H9 (cell line): ENCODE results near the gene SLC31A2. TPM values are rescaled to one million over a fixed set of nuclear protein-coding genes. Genes with fewer than 3 reads are reported as not detected.

Source experiments
- DNase-seq: peaks from one replicate; pipeline ENCODE4 v3.0.0-alpha.2; 2017
- H2AFZ ChIP-seq: one replicate; pipeline ENCODE4 v1.6.1; 2013; ENCODE audit warnings: mild to moderate bottlenecking, low read length, control low read depth, moderate library complexity
- H2AK5ac ChIP-seq: 2 replicates; pipeline ENCODE4 v1.6.1; 2013; ENCODE audit warnings: low read length, control low read depth, mixed read lengths; ENCODE audit not compliant: insufficient read length
- H2BK120ac ChIP-seq: one replicate; pipeline ENCODE4 v1.6.1; 2013; ENCODE audit warnings: low read depth, mild to moderate bottlenecking, low read length, control low read depth, inconsistent platforms; ENCODE audit not compliant: poor library complexity, severe bottlenecking
- H2BK12ac ChIP-seq: 2 replicates; pipeline ENCODE4 v1.6.1; 2013; ENCODE audit warnings: low read length, control low read depth, mixed read lengths, low read depth; ENCODE audit not compliant: insufficient read length
- H2BK15ac ChIP-seq: 2 replicates; pipeline ENCODE4 v1.6.1; 2013; ENCODE audit warnings: low read depth, low read length, control low read depth
- H2BK20ac ChIP-seq: one replicate; pipeline ENCODE4 v1.6.1; 2013; ENCODE audit warnings: low read depth, mild to moderate bottlenecking, low read length, control low read depth, inconsistent platforms; ENCODE audit not compliant: poor library complexity, severe bottlenecking
- H2BK5ac ChIP-seq: 2 replicates; pipeline ENCODE4 v1.6.1; 2013; ENCODE audit warnings: low read length, control low read depth, mixed read lengths; ENCODE audit not compliant: insufficient read length
- H3K14ac ChIP-seq: 2 replicates; pipeline ENCODE4 v1.6.1; 2013; ENCODE audit warnings: low read length, control low read depth; ENCODE audit not compliant: insufficient read depth
- H3K18ac ChIP-seq: 2 replicates; pipeline ENCODE4 v1.6.1; 2013; ENCODE audit warnings: low read depth, mild to moderate bottlenecking, mixed read lengths, low read length, control low read depth; ENCODE audit not compliant: insufficient read length
- H3K23ac ChIP-seq: 2 replicates; pipeline ENCODE4 v1.6.1; 2013; ENCODE audit warnings: low read length, control low read depth, mixed read lengths, low read depth; ENCODE audit not compliant: insufficient read length
- H3K23me2 ChIP-seq: 2 replicates; pipeline ENCODE4 v1.6.1; 2013; ENCODE audit warnings: low read depth, mild to moderate bottlenecking, mixed read lengths, low read length, control low read depth; ENCODE audit not compliant: insufficient read length, poor library complexity, severe bottlenecking
- H3K27ac ChIP-seq: 2 replicates; pipeline ENCODE4 v1.5.1; 2013; ENCODE audit warnings: low read length, control low read depth, mixed read lengths, low read depth; ENCODE audit not compliant: insufficient read length
- H3K27me3 ChIP-seq: 2 replicates; pipeline ENCODE4 v1.6.1; 2013; ENCODE audit warnings: low read length, control low read depth, inconsistent platforms; ENCODE audit not compliant: insufficient read depth
- H3K4ac ChIP-seq: 2 replicates; pipeline ENCODE4 v1.6.1; 2013; ENCODE audit warnings: low read depth, mild to moderate bottlenecking, control low read depth, inconsistent platforms, low read length, moderate library complexity
- H3K4me1 ChIP-seq: 2 replicates; pipeline ENCODE4 v1.6.1; 2013; ENCODE audit warnings: low read length, control low read depth, inconsistent platforms; ENCODE audit not compliant: insufficient read depth
- H3K4me2 ChIP-seq: 2 replicates; pipeline ENCODE4 v1.6.1; 2013; ENCODE audit warnings: low read length, control low read depth, mixed read lengths; ENCODE audit not compliant: insufficient read length, insufficient read depth
- H3K56ac ChIP-seq: 2 replicates; pipeline ENCODE4 v1.6.1; 2013; ENCODE audit warnings: low read depth, mild to moderate bottlenecking, mixed read lengths, low read length, control low read depth; ENCODE audit not compliant: insufficient read length
- H3K79me1 ChIP-seq: 2 replicates; pipeline ENCODE4 v1.6.1; 2013; ENCODE audit warnings: low read depth, mild to moderate bottlenecking, moderate library complexity, low read length, control low read depth, inconsistent platforms; ENCODE audit not compliant: insufficient read depth, poor library complexity, severe bottlenecking
- H3K79me2 ChIP-seq: 2 replicates; pipeline ENCODE4 v1.6.1; 2013; ENCODE audit warnings: low read length, control low read depth, inconsistent platforms; ENCODE audit not compliant: insufficient read depth
- H3K9ac ChIP-seq: 2 replicates; pipeline ENCODE4 v1.6.1; 2013; ENCODE audit warnings: low read length, control low read depth, mixed read lengths; ENCODE audit not compliant: insufficient read length; ENCODE audit errors: extremely low read depth
- H3K9me3 ChIP-seq: one replicate; pipeline ENCODE4 v1.6.1; 2013; ENCODE audit warnings: low read depth, low read length, inconsistent platforms; ENCODE audit not compliant: control insufficient read depth
- H3T11ph ChIP-seq: one replicate; pipeline ENCODE4 v1.6.1; 2013; ENCODE audit warnings: mild to moderate bottlenecking, low read length, control low read depth, inconsistent platforms
- H4K20me1 ChIP-seq: one replicate; pipeline ENCODE4 v1.6.1; 2013; ENCODE audit not compliant: control insufficient read depth, insufficient read length, insufficient read depth
- H4K5ac ChIP-seq: 2 replicates; pipeline ENCODE4 v1.6.1; 2013; ENCODE audit warnings: low read depth, mild to moderate bottlenecking, mixed read lengths, low read length, control low read depth; ENCODE audit not compliant: insufficient read length
- H4K8ac ChIP-seq: replicated peaks from 2 replicates; pipeline ENCODE4 v1.6.1; 2013; ENCODE audit warnings: low read length, control low read depth, mixed read lengths, low read depth; ENCODE audit not compliant: insufficient read length
- H4K91ac ChIP-seq: 2 replicates; pipeline ENCODE4 v1.6.1; 2013; ENCODE audit warnings: low read depth, mild to moderate bottlenecking, moderate library complexity, mixed read lengths, low read length, control low read depth; ENCODE audit not compliant: insufficient read length
- H3K27ac Mint-ChIP-seq, 3 experiments: 2 replicates in 2 of 3; 3 replicates in 1 of 3; pipeline ENCODE4 v1.8.0; 2020 to 2021; ENCODE audit warnings: mixed read lengths in 3 of 3, mild to moderate bottlenecking in 1 of 3, moderate library complexity in 1 of 3
- H3K27me3 Mint-ChIP-seq: 2 replicates; pipeline ENCODE4 v1.8.0; 2021; ENCODE audit warnings: low read depth, mild to moderate bottlenecking, moderate library complexity, mixed read lengths
- H3K36me3 Mint-ChIP-seq, 3 experiments: 2 replicates in 2 of 3; 3 replicates in 1 of 3; pipeline ENCODE4 v1.8.0; 2020 to 2021; ENCODE audit warnings: low read depth in 3 of 3, mixed read lengths in 3 of 3; ENCODE audit not compliant: insufficient read depth in 1 of 3
- H3K4me1 Mint-ChIP-seq, 2 experiments: 2 replicates each; pipeline ENCODE4 v1.8.0; 2020; ENCODE audit warnings: mixed read lengths in 2 of 2
- H3K4me3 Mint-ChIP-seq, 2 experiments: 2 replicates in 1 of 2; 3 replicates in 1 of 2; pipeline ENCODE4 v1.8.0; 2020 to 2021; ENCODE audit warnings: mild to moderate bottlenecking in 2 of 2, mixed read lengths in 2 of 2, moderate library complexity in 1 of 2
- H3K9me3 Mint-ChIP-seq, 2 experiments: 2 replicates in 1 of 2; 3 replicates in 1 of 2; pipeline ENCODE4 v1.8.0; 2020; ENCODE audit warnings: mild to moderate bottlenecking in 2 of 2, mixed read lengths in 2 of 2, moderate library complexity in 1 of 2
- WGBS: extraction: QIAGEN DNeasy Blood & Tissue Kit; methylation state at CpG from one replicate; pipeline ENCODE4 v1.1.7; 2013; ENCODE audit warnings: missing lambda C conversion rate, low lambda C conversion rate, mixed read lengths; ENCODE audit not compliant: insufficient read length; ENCODE audit errors: extremely low coverage; 5-methylcytosine and 5-hydroxymethylcytosine counted together
- total RNA-seq: library from RNA; stranded (reverse); gene quantifications from 2 replicates; pipeline ENCODE4 v1.2.1, GENCODE V29; 2021
- TF ChIP-seq, protein P1 (sequence below): fragments of 200-600 bp; sonication (generic); conservative IDR thresholded peaks from 3 replicates; pipeline ENCODE4 v1.8.0; 2021; ENCODE audit warnings: antibody characterized with exemption, mild to moderate bottlenecking

Gene SLC31A2
- total RNA-seq, 1 experiment from 2014 or later: 1.0 TPM

DNA sequence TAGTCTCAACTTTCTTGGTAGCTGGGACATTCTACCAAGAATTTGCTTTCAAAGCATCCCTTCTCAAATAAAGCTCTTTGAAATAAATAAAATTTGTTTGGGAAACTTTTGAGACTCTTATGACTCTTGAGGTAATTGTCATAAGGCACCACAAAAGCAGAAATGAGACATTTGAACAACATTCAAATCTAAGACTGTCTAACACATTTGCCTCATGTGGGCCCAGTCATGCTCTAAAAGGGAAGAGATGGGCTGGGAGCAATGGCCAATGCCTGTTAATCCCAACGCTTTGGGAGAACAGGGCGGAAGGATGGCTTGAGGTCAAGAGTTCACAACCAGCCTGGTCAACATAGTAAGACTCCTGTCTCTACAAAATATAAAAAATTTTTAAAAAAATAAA lies 26.4 kb downstream of the SLC31A2 start:
- Histone ChIP-seq H4K5ac (no peak overlapping the region), H3K79me1 (no peaks in the 10 kb centered on the region), H2AFZ (no peak overlapping the region), H3K4me1 (no peaks in the 10 kb centered on the region), H3K79me2 (no peaks in the 10 kb centered on the region), H3K56ac (no peak overlapping the region), H3K14ac (no peak overlapping the region), H3K9ac (no peak overlapping the region), H3K18ac (no peak overlapping the region), H3K4me2 (no peak overlapping the region), H4K91ac (no peak overlapping the region), H3K27me3 (no peaks in the 10 kb centered on the region), H3K23ac (no peak overlapping the region), H4K8ac (no peak overlapping the region), H2BK20ac (no peak overlapping the region), H3T11ph (no peak overlapping the region), H3K27ac (no peak overlapping the region), H2AK5ac (no peak overlapping the region), H3K9me3 (no peaks in the 10 kb centered on the region), H2BK15ac (no peak overlapping the region), H3K23me2 (no peaks in the 10 kb centered on the region), H3K4ac (no peak overlapping the region), H4K20me1 (no peaks in the 10 kb centered on the region), H2BK5ac (no peak overlapping the region), H2BK12ac (no peak overlapping the region), H2BK120ac (no peak overlapping the region)
- no peak overlapping the region for H3K4me3 Mint-ChIP-seq
- no peak overlapping the region for H3K27ac Mint-ChIP-seq
- H3K9me3 Mint-ChIP-seq: no peaks in the 10 kb centered on the region; a peak in 1 of 5 replicates
- H3K36me3 Mint-ChIP-seq: peaks cover 19 to 66% (median 49%) of the 10 kb centered on the region in 3 experiments; a peak in 6 of 7 replicates
- H3K27me3 Mint-ChIP-seq: no peaks in the 10 kb centered on the region
- DNase-seq: no peak
- no CpG with 5 or more reads among the region's 2 CpGs for WGBS
- TF ChIP-seq, protein P1, sequence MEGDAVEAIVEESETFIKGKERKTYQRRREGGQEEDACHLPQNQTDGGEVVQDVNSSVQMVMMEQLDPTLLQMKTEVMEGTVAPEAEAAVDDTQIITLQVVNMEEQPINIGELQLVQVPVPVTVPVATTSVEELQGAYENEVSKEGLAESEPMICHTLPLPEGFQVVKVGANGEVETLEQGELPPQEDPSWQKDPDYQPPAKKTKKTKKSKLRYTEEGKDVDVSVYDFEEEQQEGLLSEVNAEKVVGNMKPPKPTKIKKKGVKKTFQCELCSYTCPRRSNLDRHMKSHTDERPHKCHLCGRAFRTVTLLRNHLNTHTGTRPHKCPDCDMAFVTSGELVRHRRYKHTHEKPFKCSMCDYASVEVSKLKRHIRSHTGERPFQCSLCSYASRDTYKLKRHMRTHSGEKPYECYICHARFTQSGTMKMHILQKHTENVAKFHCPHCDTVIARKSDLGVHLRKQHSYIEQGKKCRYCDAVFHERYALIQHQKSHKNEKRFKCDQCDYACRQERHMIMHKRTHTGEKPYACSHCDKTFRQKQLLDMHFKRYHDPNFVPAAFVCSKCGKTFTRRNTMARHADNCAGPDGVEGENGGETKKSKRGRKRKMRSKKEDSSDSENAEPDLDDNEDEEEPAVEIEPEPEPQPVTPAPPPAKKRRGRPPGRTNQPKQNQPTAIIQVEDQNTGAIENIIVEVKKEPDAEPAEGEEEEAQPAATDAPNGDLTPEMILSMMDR: no peak
- no peaks in the 10 kb centered on the region for H3K4me1 Mint-ChIP-seq
